ENCODE results near the gene RNF144A. TPM values are rescaled to one million over a fixed set of nuclear protein-coding genes. Genes with fewer than 3 reads are reported as not detected.

Gene RNF144A
- total and polyA plus RNA-seq, 2 of the 13 experiments (the other 11 are each of a cell fraction or from before 2014, with no cell fraction given): 13.9 to 16.5 TPM

DNA sequence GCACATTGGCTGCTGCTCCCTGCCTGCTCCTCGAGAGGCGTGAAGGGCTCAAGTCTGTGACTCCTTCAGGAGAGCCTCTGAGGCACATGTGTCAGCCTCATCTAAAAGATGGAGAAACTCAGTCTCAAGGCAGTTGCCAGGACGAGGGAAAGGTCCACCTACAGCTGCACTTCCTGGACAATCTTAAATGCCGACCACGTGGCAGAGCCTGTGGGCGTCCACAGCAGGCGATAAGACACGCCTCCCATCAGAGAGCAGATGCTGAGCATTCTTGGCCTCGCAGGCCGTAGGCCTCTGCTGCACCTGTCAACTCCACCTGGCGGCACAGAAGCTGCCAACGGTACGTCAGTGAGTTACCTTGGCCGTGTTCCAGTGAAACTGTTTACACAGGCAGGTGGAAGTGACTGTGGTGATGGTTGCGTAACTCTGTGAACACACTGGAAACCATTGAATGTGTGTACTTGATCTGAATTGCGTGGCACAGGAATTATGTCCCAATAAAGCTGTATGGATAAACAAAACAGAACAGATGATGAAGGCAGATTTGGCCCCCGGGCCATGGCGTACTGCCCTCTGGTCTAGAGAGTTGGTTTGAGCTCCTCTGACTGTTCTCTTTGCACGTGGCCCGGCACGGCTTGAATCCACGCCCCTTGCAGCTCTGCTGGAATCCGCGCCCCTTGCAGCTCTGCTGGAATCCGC, 114.5 kb downstream of the RNF144A start (continued):
- peak; percentile 26; the same call in 1 of the 2 replicates for TF ChIP-seq ZNF430 (CRISPR knock-in tag; IDR thresholded peaks at IDR 0.05)
- TF ChIP-seq, protein P1, sequence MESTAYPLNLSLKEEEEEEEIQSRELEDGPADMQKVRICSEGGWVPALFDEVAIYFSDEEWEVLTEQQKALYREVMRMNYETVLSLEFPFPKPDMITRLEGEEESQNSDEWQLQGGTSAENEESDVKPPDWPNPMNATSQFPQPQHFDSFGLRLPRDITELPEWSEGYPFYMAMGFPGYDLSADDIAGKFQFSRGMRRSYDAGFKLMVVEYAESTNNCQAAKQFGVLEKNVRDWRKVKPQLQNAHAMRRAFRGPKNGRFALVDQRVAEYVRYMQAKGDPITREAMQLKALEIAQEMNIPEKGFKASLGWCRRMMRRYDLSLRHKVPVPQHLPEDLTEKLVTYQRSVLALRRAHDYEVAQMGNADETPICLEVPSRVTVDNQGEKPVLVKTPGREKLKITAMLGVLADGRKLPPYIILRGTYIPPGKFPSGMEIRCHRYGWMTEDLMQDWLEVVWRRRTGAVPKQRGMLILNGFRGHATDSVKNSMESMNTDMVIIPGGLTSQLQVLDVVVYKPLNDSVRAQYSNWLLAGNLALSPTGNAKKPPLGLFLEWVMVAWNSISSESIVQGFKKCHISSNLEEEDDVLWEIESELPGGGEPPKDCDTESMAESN (CRISPR knock-in tag; conservative IDR thresholded peaks at IDR 0.05): peak; percentile 91
- peak; percentile 60 for TF ChIP-seq ATF7 (IDR thresholded peaks at IDR 0.05)
- TF ChIP-seq ATF7 (CRISPR knock-in tag; IDR thresholded peaks at IDR 0.05): no peak; the same call in 1 of the 2 replicates
- TF ChIP-seq ZNF501 (CRISPR knock-in tag; IDR thresholded peaks at IDR 0.05): peak; percentile 82
- no peak for TF ChIP-seq CCDC6 (CRISPR knock-in tag; IDR thresholded peaks at IDR 0.05)
- TF ChIP-seq, protein P2, sequence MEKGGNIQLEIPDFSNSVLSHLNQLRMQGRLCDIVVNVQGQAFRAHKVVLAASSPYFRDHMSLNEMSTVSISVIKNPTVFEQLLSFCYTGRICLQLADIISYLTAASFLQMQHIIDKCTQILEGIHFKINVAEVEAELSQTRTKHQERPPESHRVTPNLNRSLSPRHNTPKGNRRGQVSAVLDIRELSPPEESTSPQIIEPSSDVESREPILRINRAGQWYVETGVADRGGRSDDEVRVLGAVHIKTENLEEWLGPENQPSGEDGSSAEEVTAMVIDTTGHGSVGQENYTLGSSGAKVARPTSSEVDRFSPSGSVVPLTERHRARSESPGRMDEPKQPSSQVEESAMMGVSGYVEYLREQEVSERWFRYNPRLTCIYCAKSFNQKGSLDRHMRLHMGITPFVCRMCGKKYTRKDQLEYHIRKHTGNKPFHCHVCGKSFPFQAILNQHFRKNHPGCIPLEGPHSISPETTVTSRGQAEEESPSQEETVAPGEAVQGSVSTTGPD (CRISPR knock-in tag; IDR thresholded peaks at IDR 0.05): peak; percentile 93
- TF ChIP-seq RBM39 (IDR thresholded peaks at IDR 0.05; ENCODE audit: low read depth, low read length, poor library complexity, severe bottlenecking): peak; percentile 26
- TF ChIP-seq, protein P3, sequence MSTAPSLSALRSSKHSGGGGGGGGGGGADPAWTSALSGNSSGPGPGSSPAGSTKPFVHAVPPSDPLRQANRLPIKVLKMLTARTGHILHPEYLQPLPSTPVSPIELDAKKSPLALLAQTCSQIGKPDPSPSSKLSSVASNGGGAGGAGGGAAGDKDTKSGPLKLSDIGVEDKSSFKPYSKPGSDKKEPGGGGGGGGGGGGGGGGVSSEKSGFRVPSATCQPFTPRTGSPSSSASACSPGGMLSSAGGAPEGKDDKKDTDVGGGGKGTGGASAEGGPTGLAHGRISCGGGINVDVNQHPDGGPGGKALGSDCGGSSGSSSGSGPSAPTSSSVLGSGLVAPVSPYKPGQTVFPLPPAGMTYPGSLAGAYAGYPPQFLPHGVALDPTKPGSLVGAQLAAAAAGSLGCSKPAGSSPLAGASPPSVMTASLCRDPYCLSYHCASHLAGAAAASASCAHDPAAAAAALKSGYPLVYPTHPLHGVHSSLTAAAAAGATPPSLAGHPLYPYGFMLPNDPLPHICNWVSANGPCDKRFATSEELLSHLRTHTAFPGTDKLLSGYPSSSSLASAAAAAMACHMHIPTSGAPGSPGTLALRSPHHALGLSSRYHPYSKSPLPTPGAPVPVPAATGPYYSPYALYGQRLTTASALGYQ (CRISPR knock-in tag; IDR thresholded peaks at IDR 0.05): peak; percentile 71; the same call in 1 of the 2 replicates
- TF ChIP-seq, protein P4, sequence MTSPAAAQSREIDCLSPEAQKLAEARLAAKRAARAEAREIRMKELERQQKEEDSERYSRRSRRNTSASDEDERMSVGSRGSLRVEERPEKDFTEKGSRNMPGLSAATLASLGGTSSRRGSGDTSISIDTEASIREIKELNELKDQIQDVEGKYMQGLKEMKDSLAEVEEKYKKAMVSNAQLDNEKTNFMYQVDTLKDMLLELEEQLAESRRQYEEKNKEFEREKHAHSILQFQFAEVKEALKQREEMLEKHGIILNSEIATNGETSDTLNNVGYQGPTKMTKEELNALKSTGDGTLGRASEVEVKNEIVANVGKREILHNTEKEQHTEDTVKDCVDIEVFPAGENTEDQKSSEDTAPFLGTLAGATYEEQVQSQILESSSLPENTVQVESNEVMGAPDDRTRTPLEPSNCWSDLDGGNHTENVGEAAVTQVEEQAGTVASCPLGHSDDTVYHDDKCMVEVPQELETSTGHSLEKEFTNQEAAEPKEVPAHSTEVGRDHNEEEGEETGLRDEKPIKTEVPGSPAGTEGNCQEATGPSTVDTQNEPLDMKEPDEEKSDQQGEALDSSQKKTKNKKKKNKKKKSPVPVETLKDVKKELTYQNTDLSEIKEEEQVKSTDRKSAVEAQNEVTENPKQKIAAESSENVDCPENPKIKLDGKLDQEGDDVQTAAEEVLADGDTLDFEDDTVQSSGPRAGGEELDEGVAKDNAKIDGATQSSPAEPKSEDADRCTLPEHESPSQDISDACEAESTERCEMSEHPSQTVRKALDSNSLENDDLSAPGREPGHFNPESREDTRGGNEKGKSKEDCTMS (CRISPR knock-in tag; conservative IDR thresholded peaks at IDR 0.05): no peak
- TF ChIP-seq RNF2 (conservative IDR thresholded peaks at IDR 0.05; ENCODE audit: low read depth): peak; percentile 47; the same call in 1 of the 2 replicates
- TF ChIP-seq, protein P5, sequence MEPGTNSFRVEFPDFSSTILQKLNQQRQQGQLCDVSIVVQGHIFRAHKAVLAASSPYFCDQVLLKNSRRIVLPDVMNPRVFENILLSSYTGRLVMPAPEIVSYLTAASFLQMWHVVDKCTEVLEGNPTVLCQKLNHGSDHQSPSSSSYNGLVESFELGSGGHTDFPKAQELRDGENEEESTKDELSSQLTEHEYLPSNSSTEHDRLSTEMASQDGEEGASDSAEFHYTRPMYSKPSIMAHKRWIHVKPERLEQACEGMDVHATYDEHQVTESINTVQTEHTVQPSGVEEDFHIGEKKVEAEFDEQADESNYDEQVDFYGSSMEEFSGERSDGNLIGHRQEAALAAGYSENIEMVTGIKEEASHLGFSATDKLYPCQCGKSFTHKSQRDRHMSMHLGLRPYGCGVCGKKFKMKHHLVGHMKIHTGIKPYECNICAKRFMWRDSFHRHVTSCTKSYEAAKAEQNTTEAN (CRISPR knock-in tag; conservative IDR thresholded peaks at IDR 0.05): peak; percentile 87; the same call in 1 of the 2 replicates
- peak; percentile 96 for TF ChIP-seq ZMYM4 (CRISPR knock-in tag; IDR thresholded peaks at IDR 0.05)
- peak; percentile 89; the same call in 1 of the 2 replicates for TF ChIP-seq ZFP1 (CRISPR knock-in tag; IDR thresholded peaks at IDR 0.05)
- TF ChIP-seq FOSL1 (CRISPR knock-in tag; IDR thresholded peaks at IDR 0.05; ENCODE audit: borderline replicate concordance): no peak
- TF ChIP-seq, protein P6, sequence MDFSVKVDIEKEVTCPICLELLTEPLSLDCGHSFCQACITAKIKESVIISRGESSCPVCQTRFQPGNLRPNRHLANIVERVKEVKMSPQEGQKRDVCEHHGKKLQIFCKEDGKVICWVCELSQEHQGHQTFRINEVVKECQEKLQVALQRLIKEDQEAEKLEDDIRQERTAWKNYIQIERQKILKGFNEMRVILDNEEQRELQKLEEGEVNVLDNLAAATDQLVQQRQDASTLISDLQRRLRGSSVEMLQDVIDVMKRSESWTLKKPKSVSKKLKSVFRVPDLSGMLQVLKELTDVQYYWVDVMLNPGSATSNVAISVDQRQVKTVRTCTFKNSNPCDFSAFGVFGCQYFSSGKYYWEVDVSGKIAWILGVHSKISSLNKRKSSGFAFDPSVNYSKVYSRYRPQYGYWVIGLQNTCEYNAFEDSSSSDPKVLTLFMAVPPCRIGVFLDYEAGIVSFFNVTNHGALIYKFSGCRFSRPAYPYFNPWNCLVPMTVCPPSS (IDR thresholded peaks at IDR 0.05): no peak
- peak; percentile 31; the same call in 1 of the 2 replicates for TF ChIP-seq ZNF460 (CRISPR knock-in tag; IDR thresholded peaks at IDR 0.05; ENCODE audit: borderline replicate concordance)
- TF ChIP-seq SOX6 (IDR thresholded peaks at IDR 0.05): no peak
- peak; percentile 93 for TF ChIP-seq SOX6 (CRISPR knock-in tag; IDR thresholded peaks at IDR 0.05)

Data from HepG2 (cell line).